HG02870 (cell line): Measurements from ENCODE around the gene CH25H.

Experiments
- ATAC-seq: cut with Tn5 transposase; IDR thresholded peaks from one replicate; pipeline ENCODE4 v1.9.1; 2021; ENCODE audit warnings: mild to moderate bottlenecking, moderate library complexity; ENCODE audit not compliant: unreplicated experiment

The CH25H gene

GRCh38 chr10:89235073-89235798, 28.1 kb upstream of the CH25H start:
- no peak for ATAC-seq

DNA sequence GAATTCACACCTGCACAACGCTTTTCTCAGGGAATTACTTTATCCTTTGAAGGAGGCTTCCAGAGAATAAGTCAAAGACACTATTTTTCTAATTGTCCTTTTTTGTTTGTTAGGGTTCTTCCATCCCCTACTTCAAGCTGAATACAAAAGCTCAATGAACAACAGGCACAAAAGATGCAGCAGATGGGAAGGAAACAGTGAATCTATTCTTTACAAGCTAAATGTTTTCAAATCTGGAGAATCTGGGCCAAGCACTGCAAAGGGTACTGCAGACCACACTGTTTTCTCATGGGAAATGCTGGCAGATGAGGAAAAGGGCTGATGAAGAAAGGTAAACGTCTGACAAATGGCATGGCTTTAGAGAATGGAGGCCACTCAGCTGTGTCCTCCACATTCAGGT, 25.9 kb upstream of the CH25H start:
- no peak for ATAC-seq

DNA sequence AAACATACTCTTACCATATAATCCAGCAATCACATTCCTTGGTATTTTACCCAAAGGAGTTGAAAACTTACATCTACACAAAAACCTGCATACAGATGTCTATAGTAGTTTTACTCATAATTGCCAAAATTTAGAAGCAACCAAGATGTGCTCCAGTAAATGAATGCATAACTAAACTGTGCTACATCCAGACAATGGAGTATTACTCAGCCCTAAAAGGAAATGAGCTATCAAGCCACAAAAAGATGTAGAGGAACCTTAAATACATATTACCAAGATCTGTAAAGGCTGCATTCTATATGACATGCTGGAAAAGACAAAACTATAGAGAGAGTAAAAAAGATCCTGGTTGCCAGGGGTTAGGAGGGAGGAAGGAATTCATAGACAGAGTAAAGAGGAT, 21.8 kb upstream of the CH25H start:
- no peak for ATAC-seq

- no peak for ATAC-seq
These were observed 21.0 kb upstream of the CH25H start for GRCh38 chr10:89228146-89228545.

- no peak for ATAC-seq
These were observed 19.8 kb upstream of the CH25H start for GRCh38 chr10:89226891-89227290.

DNA sequence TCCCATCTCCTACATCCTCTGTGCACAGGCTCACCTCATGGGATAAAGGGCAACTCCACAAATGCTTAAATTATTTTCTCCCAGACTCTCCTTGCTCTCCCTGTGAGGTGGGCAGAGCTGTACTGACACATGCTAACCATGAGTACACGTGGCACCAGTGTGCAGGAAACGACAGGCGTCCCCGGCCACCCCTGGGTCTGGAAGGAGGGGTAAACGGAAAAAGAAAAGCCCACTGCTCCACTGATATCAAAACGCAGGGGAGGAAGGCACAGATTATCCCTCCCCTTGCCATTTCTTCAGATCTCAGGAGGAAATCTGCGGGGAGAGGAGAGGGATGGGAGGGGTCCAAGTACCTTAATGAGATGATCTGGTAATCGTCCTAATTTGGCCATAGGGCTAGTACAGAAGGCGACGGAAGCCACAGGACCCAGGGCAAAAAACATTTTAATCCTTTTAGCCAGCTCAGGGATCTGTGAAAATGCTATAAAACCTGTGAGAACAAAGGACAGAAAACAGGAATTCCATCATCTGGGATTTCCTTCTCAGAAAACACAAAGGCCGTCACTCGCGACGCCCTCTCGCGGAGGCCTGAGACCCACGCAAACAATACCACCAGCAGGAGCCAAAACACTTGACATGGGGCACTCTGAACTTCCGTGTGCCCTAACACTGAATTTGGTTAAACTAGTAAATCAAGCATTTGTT, 17.8 kb upstream of the CH25H start:
- ATAC-seq: no peak

DNA sequence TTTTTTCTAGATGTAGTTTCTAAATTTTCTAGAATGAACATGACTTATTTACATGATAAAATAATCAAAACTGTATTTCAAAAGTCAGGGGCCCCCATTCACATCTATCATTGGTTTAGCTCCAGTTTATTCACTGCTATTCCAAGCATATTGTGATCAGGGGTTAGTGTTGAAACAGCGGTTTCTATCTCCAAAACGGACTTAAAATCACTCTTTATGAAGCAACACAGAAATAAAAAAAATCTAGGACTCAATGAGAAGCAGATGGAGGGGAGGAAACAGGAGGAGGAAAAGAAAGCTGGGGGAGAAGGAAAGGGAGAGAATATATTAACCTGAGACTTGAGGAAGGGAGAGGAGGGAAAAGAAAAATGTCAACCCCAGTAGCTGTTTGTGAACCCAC, 14.8 kb upstream of the CH25H start:
- no peak for ATAC-seq

- ATAC-seq: no peak
These were observed 12.5 kb upstream of the CH25H start for GRCh38 chr10:89219513-89220218.

- ATAC-seq: no peak
These were observed 10.2 kb upstream of the CH25H start for GRCh38 chr10:89217057-89217990.

GRCh38 chr10:89216056-89216455, 8.9 kb upstream of the CH25H start:
- ATAC-seq: no peak

GRCh38 chr10:89215511-89215910, 8.4 kb upstream of the CH25H start:
- no peak for ATAC-seq

DNA sequence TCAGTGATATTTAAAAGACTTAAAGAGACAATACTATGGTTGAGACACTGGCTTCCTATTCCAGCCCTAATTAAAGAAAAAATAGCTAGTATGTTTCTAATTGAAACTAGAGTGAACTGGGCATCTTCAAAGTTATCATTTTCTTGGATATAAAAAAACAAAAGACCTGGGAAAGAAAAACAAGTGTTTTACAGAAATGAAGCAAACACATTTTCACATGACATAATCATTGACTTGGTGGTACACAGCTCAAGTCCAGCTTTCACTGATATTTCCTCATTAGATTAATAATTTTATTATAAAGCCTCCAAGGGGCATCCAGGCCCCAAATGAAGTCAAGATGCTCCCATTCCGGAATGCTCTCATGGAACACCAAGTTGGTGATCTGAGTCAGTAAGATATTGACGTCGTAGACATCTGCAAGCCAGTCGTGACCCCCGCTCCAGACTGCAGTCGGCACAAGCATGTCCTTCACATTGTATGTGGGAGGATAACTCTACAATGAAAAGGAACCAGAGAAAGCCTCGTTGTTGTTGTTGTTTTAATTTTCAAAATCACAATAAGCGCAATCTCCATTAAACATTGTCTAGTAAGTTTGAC, 7.5 kb upstream of the CH25H start:
- ATAC-seq: no peak

DNA sequence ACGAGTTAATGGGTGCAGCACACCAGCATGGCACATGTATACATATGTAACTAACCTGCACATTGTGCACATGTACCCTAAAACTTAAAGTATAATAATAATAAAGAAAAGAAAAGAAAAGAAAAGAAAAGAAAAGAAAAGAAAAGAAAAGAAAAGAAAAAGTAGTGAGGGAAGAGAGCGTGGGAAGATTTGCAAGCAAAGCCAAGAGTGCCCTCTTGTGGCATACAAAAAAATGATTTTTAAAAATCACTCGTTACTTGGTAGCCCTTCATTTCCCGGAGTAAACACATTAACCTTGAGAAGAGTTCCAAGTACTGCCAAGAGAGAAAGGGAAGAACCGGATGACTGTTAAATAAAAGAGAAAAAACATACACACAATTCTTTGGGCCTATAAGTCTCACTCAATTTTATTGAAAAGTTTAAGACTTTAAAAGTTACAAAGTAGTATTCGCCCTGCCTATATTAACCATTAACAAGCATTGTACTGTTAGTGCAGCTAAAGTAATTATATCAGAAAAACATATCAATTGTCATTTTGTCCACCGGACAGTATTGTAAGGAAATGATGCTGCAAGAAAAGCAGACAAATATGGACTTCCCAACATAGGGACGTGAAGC, 6.2 kb upstream of the CH25H start:
- ATAC-seq: no peak

GRCh38 chr10:89210794-89211425, 3.8 kb upstream of the CH25H start:
- ATAC-seq: no peak

DNA sequence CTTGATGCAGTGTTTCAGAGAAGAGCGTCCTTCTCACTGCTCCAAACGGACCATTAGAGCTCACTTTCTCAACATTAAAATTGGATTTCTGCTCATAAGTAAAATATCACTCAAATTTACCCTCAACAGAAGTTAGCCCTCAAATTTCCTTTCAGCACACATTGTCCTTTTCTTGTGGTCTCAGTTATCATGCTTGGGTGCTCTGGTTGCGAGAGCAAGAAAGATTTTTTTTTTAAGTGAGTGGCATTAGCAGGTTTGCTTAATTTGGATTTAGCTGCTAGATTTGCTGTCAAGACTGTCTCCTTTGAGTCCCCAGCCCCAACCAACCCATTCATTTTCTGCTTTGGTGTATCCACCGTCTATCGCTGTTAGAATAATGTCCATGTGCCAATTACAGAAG, 2.6 kb upstream of the CH25H start:
- no peak for ATAC-seq

DNA sequence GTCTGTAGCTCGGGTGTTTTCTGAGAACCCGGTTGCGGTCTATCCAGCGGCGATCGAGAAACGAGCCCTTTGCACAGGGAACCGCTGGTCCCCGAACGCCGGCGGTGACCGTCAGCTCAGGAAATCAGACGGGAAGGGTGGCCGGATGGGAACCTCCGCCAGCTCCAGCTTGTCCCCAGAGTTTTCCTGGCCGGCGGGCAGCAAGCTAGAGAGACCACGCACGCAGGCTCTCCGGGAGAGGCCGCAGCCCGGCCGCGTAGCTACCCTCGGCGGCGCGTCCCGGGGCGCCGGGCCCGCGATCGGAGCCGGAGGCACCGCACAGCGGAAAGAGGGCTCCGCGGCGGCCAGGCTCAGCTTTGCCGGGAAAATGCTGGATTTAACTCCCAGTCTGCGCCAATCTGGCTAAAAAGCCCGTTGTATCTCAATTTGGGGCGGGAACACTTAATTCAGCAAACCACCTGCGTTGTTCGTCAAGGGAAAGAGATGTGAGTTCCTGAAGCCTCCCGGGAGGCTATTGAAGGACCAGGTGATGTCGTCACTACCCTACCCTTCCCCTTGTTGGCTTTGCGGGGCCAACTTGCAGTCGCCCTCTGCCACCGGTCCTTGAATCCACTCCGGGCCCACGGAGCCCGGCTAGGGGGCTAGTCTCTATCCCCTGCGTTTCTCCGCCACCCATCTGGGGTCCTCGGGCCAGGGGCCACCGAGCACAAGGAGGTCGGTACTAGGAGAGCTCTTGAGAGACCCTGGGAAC, 859 bp upstream of the CH25H start:
- ATAC-seq: no peak

- ATAC-seq: no peak
These were observed 526 bp downstream of the CH25H start for GRCh38 chr10:89206402-89207180.

DNA sequence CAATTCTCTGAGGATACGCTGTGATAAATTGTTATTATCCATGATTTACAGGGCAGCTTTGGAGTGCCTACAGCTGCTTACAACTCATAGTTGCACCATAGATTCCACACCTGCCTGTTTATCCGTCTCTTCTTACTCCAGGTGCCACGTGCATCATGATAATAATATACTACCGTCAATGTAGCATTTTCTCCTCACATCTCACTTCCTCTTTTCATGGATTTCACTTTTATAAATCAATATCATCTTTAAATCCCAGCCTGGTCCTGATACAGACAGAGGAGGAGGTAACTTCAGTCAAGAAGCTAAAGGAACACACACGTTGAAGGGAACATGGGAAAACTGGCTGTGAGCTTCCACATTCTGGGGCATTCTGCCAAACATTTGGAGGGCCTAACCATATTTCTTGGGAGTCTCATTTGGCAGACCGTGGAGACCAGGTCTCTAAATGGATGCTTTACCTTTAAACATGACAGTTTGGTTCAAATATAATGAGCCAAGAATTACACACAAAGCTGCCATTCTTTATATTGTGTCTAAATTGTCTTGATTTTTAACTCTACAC, 2.4 kb downstream of the CH25H start:
- no peak for ATAC-seq
